Body of pancreas (tissue), 4 donors: ENCODE data around the gene CNTNAP2.

Experiments
- POLR2A ChIP-seq, 3 donors: fragments of 450-650 bp; IDR thresholded peaks; one replicate each; pipeline ENCODE4 v1.6.1; 2016; ENCODE audit warnings: antibody characterized with exemption in 3 of 3, mild to moderate bottlenecking in 2 of 3
- TF ChIP-seq, protein P1 (sequence below), 7 experiments: fragments of 450-650 bp in 4 of 7; fragments of 200-600 bp in 3 of 7; sonication (generic) in 3 of 7; IDR thresholded peaks; one replicate each; pipeline ENCODE4 v1.5.1; 2016 to 2019; ENCODE audit warnings: antibody characterized with exemption in 7 of 7

DNA sequence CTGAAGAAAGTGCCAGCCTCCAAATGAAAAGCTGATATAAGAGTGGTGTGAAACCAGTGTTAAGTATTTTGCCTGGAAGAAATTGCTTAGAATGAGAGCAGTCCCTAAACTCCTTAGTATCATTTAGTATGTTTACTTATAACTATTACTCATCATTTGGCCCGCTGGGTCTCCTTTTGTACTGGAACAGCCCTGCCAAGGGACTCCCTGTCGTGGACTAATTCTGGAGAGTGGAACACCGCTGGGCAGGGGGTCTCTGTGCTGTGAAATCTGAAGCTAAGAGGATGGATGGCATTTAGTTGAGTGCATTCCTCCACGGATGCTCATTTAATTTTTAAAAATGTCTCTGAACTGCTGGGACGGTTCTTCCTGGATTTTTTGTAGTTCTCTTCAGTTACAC, 1584.1 kb downstream of the CNTNAP2 start:
- TF ChIP-seq, protein P1, sequence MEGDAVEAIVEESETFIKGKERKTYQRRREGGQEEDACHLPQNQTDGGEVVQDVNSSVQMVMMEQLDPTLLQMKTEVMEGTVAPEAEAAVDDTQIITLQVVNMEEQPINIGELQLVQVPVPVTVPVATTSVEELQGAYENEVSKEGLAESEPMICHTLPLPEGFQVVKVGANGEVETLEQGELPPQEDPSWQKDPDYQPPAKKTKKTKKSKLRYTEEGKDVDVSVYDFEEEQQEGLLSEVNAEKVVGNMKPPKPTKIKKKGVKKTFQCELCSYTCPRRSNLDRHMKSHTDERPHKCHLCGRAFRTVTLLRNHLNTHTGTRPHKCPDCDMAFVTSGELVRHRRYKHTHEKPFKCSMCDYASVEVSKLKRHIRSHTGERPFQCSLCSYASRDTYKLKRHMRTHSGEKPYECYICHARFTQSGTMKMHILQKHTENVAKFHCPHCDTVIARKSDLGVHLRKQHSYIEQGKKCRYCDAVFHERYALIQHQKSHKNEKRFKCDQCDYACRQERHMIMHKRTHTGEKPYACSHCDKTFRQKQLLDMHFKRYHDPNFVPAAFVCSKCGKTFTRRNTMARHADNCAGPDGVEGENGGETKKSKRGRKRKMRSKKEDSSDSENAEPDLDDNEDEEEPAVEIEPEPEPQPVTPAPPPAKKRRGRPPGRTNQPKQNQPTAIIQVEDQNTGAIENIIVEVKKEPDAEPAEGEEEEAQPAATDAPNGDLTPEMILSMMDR (IDR thresholded peaks at IDR 0.05): no peak
- no peak for TF ChIP-seq POLR2A (IDR thresholded peaks at IDR 0.05)
